GM12874 (cell line): ENCODE results near the gene CRX.
A peak's percentile ranks its signal among the peaks of the same experiment; 100 is the strongest.

Experiments
- TF ChIP-seq, protein P1 (sequence below): IDR thresholded peaks from 2 replicates; pipeline ENCODE4 v1.5.1; 2011; ENCODE audit warnings: low read depth, mild to moderate bottlenecking, control low read depth, low read length, moderate library complexity; ENCODE audit not compliant: insufficient read depth

Gene CRX

DNA sequence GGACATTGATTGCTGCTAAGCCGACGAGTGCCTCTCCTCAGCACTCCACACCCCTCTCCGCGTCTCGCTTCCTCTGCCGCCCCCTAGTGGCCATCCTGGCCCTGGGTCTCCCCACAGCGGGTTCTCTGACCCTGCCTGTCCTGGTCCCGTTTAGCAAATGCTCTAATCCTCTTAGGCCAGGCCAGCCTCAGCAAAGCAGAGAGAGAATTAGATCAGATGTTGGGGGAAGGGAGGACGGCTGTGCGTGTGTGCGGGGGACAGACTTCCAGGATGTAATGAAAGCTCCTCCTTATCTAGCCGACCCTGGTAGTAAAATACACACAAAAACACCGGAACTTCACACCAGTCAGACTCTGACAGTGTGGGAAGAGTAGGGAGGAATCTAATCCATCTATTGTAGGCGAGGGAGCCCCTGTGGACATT lies 41.8 kb downstream of the CRX start:
- TF ChIP-seq, protein P1, sequence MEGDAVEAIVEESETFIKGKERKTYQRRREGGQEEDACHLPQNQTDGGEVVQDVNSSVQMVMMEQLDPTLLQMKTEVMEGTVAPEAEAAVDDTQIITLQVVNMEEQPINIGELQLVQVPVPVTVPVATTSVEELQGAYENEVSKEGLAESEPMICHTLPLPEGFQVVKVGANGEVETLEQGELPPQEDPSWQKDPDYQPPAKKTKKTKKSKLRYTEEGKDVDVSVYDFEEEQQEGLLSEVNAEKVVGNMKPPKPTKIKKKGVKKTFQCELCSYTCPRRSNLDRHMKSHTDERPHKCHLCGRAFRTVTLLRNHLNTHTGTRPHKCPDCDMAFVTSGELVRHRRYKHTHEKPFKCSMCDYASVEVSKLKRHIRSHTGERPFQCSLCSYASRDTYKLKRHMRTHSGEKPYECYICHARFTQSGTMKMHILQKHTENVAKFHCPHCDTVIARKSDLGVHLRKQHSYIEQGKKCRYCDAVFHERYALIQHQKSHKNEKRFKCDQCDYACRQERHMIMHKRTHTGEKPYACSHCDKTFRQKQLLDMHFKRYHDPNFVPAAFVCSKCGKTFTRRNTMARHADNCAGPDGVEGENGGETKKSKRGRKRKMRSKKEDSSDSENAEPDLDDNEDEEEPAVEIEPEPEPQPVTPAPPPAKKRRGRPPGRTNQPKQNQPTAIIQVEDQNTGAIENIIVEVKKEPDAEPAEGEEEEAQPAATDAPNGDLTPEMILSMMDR, result peak; percentile 96

DNA sequence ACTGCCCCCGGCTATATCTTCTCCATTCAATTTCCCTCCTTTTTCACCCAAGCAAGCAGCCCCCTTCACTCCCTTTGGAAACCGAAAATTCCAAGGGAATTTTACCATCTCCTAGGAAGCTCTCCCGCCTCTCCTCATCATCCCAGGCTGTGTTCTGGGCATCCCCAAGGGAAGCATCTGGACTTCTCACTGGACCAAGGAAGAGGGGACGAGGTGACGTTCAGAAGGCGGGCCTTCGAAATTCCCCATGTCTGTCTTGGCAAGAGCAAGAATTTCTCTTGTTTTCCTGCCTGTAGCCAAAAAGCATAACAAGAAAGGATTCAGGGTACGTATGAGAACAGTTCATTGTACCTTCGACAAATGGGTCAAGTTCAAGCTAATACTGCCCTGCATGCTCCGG lies 43.4 kb downstream of the CRX start:
- TF ChIP-seq, protein P1, result no peak

DNA sequence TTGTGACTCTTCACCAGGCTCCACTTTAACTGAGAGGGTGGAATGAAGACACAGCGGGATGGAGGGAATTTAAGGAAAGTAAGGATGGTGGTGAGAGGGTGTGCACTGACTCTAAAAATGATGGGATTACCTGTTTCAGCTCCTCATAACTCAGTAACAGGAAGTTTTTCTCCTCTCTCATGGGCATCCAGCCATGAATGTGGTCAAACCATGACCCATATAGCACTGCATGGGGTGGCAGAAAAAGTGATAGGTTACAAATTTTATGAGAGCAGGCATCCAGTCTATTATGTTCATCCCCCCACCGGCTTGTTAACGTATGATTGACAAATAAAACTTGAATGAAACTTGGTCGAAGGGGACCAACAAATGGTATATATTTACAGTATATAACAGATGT lies 57.2 kb downstream of the CRX start:
- TF ChIP-seq, protein P1, result no peak

DNA sequence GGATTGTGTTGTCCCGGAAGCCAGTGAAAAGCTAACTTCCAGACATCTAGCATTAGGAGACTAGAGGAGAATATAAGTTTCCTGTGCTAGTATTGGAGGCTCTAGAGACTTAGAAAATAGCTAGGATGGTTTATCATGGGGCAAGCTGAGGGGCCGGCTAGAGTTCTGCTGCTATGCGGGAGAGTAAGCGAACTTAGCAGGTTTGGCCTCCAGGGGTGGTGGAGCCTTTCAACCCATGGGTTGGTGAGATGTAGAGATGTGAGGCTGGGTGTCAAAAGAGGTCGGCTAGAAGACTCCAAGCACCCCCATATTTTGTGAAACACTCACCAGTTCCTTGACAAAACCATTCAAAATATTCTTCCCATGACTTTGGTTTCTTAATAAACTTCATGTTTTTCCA lies 60.0 kb downstream of the CRX start:
- TF ChIP-seq, protein P1, result no peak

DNA sequence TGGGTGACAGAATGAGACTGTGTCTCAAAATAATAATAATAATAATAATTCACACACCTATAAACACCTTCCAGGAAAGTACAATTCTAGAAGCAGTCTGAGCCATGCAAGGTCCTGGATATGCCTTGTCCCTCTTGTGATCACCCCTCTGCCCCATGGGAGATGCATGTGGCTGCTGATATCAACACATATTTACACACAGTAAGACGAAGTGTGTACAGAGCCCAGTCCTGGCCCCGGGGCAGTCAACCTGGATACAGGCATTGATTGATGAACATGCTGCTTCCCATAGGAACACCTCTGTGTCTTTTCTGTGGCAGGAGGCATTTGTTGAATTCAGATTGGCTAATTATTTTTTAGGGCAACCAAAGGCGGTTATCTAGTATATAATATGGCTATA lies 61.2 kb downstream of the CRX start:
- TF ChIP-seq, protein P1, result no peak

DNA sequence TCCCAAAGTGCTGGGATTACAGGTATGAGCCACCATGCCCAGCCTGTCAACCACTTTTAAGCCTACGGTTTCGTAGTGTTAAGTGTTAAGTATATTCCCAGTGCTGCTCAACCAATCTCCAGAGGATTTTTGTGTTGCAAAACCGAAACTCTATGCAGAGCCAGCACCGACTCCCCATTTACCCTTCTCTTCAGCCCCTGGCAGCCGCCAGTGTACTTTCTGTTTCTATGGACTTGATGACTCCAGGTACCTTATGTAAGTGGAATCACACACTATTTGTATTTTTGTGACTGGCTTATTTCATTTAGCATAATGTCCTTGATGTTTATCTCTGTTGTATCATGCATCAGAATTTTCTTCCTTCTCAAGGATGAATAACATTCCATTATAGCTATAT lies 63.3 kb downstream of the CRX start:
- TF ChIP-seq, protein P1, result no peak

DNA sequence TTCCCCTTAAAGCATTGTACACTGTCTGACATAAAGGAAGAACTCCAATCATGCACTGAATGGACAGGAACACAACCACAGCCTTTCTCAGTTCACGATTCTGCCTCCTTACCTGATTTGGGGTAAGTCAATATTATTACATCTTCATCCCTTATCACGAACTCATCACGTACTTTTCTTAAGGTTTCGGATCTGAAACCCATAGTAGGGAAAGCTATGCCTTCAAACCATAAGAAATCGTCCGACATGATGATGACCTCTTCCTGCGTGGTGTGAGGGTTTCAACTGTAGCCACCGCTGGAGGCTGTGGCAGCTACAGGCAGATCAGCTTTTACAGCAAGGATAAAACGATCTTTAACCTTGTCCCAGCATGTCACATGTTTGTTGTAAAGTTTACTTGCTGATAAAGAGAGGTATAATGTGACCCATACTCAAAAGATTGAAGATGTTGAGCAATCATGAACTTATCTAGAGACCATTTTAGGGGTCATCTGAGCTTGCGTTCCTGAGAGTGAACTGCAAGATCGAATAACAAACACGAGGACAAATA lies 64.3 kb downstream of the CRX start, which contains the start of gene SULT2A1:
TSS of gene SULT2A1 (minus strand) at position 306 of the 550 bp plus-strand sequence. CDS start at position 248, 58 bp downstream.
- TF ChIP-seq, protein P1, result no peak
